HG02610 (cell line): Measurements from ENCODE around the gene ZNF701.

ENCODE experiments used
- ATAC-seq: cut with Tn5 transposase; IDR thresholded peaks from one replicate; pipeline ENCODE4 v1.9.1; 2021; ENCODE audit warnings: mild to moderate bottlenecking, moderate library complexity; ENCODE audit not compliant: unreplicated experiment

The ZNF701 gene

DNA sequence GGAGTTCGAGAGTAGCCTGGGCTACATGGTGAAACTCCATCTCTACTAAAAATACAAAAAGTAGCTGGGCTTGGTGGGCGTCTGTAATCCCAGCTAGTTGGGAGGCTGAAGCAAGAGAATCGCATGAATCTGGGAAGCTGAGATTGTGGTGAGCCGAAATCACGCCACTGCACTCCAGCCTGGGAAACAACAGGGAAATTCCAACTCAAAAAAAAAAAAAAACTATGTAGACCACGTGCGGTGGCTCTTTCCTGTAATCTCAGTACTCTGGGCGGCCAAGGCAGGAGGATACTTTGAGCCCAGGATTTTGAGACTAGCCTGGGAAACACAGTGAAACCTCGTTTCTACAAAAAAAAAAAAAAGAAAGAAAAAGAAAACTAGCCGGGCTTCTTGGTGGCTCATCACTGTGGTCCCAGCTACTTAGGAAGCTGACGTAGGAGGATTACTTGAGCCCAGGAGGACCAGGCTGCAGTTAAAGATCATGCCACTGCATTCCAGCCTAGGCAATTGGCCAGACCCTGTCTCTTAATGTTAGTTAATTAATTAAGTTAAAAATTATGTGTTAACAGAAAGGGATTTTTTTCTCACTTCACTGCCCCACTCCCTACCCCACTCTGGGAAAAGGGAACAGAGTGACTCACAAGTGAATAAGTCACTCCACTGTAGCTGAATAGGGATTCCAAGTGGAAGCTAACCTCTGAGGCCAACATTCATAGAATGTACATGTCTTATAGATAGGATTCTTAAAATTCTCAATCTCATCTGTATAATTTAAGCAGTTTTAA, 65.9 kb downstream of the ZNF701 start:
- ATAC-seq, result no peak
